Kidney epithelial cell (primary cell): ENCODE measurements around the gene NPAS2. TPM values are rescaled to one million over a fixed set of nuclear protein-coding genes. Genes with fewer than 3 reads are reported as not detected.

Experiments
- DNase-seq: peaks from one replicate; pipeline ENCODE4 v3.0.0-alpha.2; 2010; ENCODE audit warnings: low read depth
- H3K27me3 ChIP-seq: 2 replicates; pipeline ENCODE4 v1.6.0; 2011; ENCODE audit warnings: low read length; ENCODE audit not compliant: control insufficient read depth, insufficient read depth
- H3K36me3 ChIP-seq: 2 replicates; pipeline ENCODE4 v1.5.1; 2011; ENCODE audit warnings: low read length; ENCODE audit not compliant: control insufficient read depth, insufficient read depth
- H3K4me3 ChIP-seq: 2 replicates; pipeline ENCODE4 v1.5.1; 2011; ENCODE audit warnings: low read depth, mild to moderate bottlenecking, control low read depth, low read length
- total RNA-seq: library from RNA; depleted of rRNA; stranded (reverse); fragments of >200 nt; gene quantifications from 2 replicates; pipeline ENCODE4 v1.2.3, GENCODE V29; 2015
- TF ChIP-seq, protein P1 (sequence below): IDR thresholded peaks from 2 replicates; pipeline ENCODE4 v1.5.1; 2011; ENCODE audit warnings: mild to moderate bottlenecking, moderate library complexity, low read length, control low read depth, inconsistent platforms; ENCODE audit not compliant: insufficient read depth, poor library complexity, severe bottlenecking

NPAS2 gene
- total RNA-seq, 1 donor from 2014 or later: 11.2 TPM

DNA sequence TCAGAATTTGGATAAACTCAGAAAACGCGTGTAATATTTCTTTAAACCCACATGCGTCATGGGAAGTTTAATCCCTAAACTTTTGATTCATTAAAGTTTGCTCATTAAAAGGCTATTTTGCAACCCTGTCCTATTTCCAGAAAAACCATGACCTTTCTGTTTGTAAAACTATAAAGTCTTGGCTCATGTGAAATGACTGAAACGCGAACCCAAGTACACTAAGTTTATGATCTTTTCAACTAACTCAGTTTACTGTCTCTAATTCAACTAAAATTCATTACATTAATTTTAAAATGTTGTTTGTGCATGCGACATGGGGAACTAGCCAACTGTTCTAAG, 178.3 kb downstream of the NPAS2 start:
- no peak for DNase-seq
- Histone ChIP-seq H3K4me3 (no peak overlapping the region), H3K36me3 (no peaks in the 10 kb centered on the region), H3K27me3 (no peaks in the 10 kb centered on the region)
- TF ChIP-seq, protein P1, sequence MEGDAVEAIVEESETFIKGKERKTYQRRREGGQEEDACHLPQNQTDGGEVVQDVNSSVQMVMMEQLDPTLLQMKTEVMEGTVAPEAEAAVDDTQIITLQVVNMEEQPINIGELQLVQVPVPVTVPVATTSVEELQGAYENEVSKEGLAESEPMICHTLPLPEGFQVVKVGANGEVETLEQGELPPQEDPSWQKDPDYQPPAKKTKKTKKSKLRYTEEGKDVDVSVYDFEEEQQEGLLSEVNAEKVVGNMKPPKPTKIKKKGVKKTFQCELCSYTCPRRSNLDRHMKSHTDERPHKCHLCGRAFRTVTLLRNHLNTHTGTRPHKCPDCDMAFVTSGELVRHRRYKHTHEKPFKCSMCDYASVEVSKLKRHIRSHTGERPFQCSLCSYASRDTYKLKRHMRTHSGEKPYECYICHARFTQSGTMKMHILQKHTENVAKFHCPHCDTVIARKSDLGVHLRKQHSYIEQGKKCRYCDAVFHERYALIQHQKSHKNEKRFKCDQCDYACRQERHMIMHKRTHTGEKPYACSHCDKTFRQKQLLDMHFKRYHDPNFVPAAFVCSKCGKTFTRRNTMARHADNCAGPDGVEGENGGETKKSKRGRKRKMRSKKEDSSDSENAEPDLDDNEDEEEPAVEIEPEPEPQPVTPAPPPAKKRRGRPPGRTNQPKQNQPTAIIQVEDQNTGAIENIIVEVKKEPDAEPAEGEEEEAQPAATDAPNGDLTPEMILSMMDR: no peak

DNA sequence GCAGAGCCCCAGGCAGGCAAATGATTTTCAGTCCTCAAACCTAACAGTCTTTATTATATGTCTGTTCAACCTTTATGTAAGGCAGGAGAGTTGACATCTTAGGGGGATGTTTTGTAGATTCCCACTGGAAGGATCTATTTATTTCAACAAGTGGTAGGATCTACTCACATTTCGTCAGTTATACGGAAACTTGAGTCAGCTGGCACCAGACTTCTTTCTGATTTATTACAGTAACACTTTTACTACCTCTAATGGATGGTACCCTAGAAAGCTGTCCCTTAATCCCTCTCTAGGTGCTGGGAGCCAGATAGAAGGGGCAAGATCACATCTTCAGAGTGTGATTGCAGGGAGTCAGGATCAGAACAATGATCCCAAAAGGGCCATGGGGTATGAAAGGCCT, 180.1 kb downstream of the NPAS2 start:
- peaks cover 2% of the 10 kb centered on the region for H3K36me3 ChIP-seq
- no peak for DNase-seq
- H3K27me3 ChIP-seq: no peaks in the 10 kb centered on the region
- TF ChIP-seq, protein P1: no peak
- H3K4me3 ChIP-seq: no peak overlapping the region

DNA sequence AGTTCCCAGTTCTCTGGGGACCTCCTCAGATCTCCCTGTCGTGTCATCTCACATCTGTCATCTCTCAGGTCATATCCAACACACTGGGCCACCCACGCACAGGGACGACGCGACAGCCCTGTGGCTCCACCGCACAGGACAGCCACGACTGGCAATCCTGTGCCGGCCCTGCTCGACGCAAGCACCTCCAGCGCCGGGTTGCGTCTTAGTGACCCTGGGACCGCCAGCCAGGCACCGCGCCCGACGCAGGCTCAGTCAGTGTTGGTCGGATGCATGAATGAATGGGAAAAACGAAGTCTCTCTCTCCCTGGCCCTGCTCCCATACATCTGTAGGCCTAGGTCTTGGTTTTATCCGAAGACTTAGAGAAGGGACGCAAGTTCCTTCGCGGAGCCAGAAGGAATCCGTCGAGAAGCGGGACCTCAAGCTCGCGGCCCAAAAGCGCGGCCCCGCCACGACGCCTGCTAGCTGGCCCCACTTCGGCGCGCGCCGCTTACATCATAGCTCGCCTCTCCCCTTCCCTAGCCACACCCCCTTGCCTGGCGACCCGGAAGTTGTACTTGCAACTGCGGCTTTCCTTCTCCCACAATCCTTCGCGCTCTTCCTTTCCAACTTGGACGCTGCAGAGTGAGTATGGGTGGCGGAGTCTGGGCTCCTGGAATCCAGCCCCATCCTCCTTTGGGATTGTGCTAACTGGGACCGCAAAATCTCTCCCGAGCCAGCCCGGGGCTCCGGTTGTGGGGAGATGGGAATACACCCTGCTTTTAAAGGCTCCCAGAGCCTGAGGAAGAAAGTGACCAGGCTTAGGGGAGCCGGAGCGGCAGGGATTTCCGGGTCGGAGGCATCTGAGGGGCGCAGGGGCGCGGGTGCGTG, 182.0 kb downstream of the NPAS2 start, which contains the start of gene RPL31:
TSS of gene RPL31 (plus strand) at position 599 of the 871 bp plus-strand sequence. CDS start 413 bp downstream, outside the sequence.
- peaks cover 2% of the 10 kb centered on the region for H3K36me3 ChIP-seq
- TF ChIP-seq, protein P1: no peak
- peak within 1 kb of the TSS; percentile 97 for H3K4me3 ChIP-seq
- DNase-seq: peak; percentile 93
- H3K27me3 ChIP-seq: no peaks in the 10 kb centered on the region

DNA sequence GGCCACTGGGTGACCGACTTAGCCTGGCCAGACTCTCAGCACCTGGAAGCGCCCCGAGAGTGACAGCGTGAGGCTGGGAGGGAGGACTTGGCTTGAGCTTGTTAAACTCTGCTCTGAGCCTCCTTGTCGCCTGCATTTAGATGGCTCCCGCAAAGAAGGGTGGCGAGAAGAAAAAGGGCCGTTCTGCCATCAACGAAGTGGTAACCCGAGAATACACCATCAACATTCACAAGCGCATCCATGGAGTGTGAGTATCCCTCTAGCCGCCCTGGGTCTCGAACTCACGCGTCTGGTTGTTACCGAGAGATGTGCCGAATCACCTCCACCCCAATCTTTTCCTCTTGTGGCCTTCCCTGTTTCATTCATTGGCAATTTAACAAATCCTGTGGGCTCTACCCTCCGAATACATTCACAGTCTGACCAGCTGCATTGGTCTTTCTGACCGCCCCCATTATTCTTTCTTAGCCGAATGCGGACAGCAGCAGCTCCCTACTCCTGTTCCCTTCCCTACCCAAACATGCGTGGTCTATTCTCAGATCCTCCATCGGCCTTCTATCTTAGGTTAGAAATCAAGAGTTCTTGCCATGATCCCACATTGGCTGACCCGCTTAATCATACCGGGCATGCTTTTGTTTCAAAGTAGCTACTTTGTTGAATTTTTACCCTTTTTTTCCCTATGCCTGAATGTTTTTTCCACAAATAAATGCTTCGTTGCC, 182.8 kb downstream of the NPAS2 start:
- H3K4me3 ChIP-seq: peak overlapping the region; percentile 97
- TF ChIP-seq, protein P1: no peak
- peaks cover 2% of the 10 kb centered on the region for H3K36me3 ChIP-seq
- no peaks in the 10 kb centered on the region for H3K27me3 ChIP-seq
- no peak for DNase-seq

DNA sequence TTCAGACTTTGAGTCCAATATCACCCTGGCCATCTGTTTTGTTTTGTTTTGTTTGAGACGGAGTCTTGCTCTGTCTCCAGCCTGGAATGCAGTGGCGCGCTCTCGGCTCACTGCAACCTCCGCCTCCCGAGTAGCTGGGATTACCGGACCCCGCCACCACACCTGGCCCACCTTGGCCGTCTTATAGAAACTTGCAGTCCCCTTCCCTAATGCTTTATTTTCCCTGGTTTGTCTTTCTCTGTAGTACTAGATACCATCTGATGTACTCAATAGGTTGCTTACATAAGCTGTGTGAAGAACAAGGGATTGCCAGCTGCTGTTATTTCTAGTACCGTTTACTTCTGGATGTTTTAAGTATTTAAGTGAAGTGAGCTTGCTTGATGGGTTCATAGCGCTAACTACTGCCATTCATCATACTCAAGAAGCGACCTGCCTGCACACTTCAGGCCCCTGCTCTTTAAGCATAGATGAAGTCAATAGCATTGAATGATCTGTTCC, 183.4 kb downstream of the NPAS2 start:
- Histone ChIP-seq H3K4me3 (peak overlapping the region; percentile 97), H3K36me3 (peaks cover 2% of the 10 kb centered on the region), H3K27me3 (no peaks in the 10 kb centered on the region)
- no peak for DNase-seq
- TF ChIP-seq, protein P1: no peak
